ENCODE data around the gene TSPAN9.

DNA sequence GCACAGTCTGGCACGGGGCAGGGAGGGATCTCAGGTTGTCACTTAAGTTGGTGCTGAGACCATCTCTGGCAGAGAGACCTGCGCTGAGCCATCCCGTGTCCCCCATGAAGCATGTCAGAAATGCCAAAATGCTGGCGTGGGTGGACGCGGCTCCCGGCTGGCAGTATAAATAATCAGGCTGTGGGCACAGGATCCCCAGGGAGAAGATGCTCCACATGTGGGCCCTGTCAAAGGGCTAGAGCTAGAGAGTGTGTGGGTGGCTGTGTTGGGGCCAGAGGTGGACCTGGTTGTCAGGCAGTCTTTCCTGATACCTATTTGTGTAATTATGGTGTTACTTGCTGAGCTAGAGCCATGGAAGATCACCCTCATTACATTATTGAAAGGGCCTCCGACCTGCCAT is 189.5 kb downstream of the TSPAN9 start:
- TF ChIP-seq POLR2AphosphoS5 (IDR thresholded peaks at IDR 0.05; ENCODE audit: borderline replicate concordance, low read depth, low read length), result no peak
- no peak for TF ChIP-seq EZH2 (IDR thresholded peaks at IDR 0.05)

All from SK-N-MC (cell line).